ENCODE data around the gene SLC6A6.

The SLC6A6 gene

GRCh38 chr3:14373753-14374376, 28.5 kb upstream of the SLC6A6 start:
- no peak for DNase-seq

- no peak for DNase-seq
These were observed 27.9 kb upstream of the SLC6A6 start for GRCh38 chr3:14374444-14374883.

GRCh38 chr3:14375192-14375591, 27.2 kb upstream of the SLC6A6 start:
- DNase-seq = no peak

- DNase-seq = no peak
These were observed 25.9 kb upstream of the SLC6A6 start for GRCh38 chr3:14376348-14377043.

- DNase-seq = no peak
These were observed 25.2 kb upstream of the SLC6A6 start for GRCh38 chr3:14377044-14377837.

GRCh38 chr3:14377838-14378169, 24.6 kb upstream of the SLC6A6 start:
- no peak for DNase-seq

GRCh38 chr3:14378415-14378814, 24.0 kb upstream of the SLC6A6 start:
- DNase-seq = no peak

GRCh38 chr3:14379843-14380242, 22.6 kb upstream of the SLC6A6 start:
- no peak for DNase-seq

- no peak for DNase-seq
These were observed 16.2 kb upstream of the SLC6A6 start for GRCh38 chr3:14386254-14386653.

- DNase-seq = no peak
These were observed 14.2 kb upstream of the SLC6A6 start for GRCh38 chr3:14388201-14388600.

- DNase-seq = no peak
These were observed 13.2 kb upstream of the SLC6A6 start for GRCh38 chr3:14389166-14389606.

GRCh38 chr3:14389716-14390115, 12.7 kb upstream of the SLC6A6 start:
- no peak for DNase-seq

- DNase-seq = no peak
These were observed 11.4 kb upstream of the SLC6A6 start for GRCh38 chr3:14391033-14391432.

- DNase-seq = no peak
These were observed 10.2 kb upstream of the SLC6A6 start for GRCh38 chr3:14392231-14392630.

- DNase-seq = no peak
These were observed 9.5 kb upstream of the SLC6A6 start for GRCh38 chr3:14392803-14393319.

GRCh38 chr3:14393440-14394106, 8.8 kb upstream of the SLC6A6 start:
- no peak for DNase-seq

GRCh38 chr3:14396031-14396692, 6.2 kb upstream of the SLC6A6 start:
- no peak for DNase-seq

GRCh38 chr3:14397046-14397445, 5.4 kb upstream of the SLC6A6 start:
- DNase-seq = no peak

- DNase-seq = no peak
These were observed 4.9 kb upstream of the SLC6A6 start for GRCh38 chr3:14397531-14397930.

- DNase-seq = no peak
These were observed 4.2 kb upstream of the SLC6A6 start for GRCh38 chr3:14397940-14398796.

GRCh38 chr3:14398797-14399106, 3.7 kb upstream of the SLC6A6 start:
- no peak for DNase-seq
